ENCODE measurements around the gene ZNF532.

ZNF532 gene

DNA sequence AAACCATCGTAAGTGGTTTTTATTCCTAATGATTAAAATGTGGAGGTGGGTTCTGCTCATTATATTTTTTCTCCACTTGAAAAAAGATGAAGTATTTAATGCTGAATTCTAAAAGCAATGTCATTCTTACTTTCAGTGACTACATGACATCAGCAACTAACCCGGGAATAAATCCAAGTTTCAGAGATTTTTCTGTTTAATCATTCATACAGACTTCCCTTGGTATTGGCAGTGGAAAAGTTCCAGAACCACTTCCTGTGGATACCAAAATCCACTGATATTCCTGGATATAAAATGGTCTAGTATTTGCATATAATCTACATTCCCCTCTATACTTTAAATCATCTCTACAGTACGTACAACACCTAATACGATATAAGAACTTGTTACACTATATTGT lies 128.6 kb downstream of the ZNF532 start:
- TF ChIP-seq, protein P1, sequence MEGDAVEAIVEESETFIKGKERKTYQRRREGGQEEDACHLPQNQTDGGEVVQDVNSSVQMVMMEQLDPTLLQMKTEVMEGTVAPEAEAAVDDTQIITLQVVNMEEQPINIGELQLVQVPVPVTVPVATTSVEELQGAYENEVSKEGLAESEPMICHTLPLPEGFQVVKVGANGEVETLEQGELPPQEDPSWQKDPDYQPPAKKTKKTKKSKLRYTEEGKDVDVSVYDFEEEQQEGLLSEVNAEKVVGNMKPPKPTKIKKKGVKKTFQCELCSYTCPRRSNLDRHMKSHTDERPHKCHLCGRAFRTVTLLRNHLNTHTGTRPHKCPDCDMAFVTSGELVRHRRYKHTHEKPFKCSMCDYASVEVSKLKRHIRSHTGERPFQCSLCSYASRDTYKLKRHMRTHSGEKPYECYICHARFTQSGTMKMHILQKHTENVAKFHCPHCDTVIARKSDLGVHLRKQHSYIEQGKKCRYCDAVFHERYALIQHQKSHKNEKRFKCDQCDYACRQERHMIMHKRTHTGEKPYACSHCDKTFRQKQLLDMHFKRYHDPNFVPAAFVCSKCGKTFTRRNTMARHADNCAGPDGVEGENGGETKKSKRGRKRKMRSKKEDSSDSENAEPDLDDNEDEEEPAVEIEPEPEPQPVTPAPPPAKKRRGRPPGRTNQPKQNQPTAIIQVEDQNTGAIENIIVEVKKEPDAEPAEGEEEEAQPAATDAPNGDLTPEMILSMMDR (IDR thresholded peaks at IDR 0.05; ENCODE audit: borderline replicate concordance, extremely low read depth, low read length, poor library complexity, severe bottlenecking), result no peak
- no peak for TF ChIP-seq EZH2 (IDR thresholded peaks at IDR 0.05; ENCODE audit: borderline replicate concordance, low read depth, low read length, severe bottlenecking)
- Histone ChIP-seq H4K20me1 (ENCODE audit: insufficient read depth, low read length) (no peaks in the 10 kb centered on the region), H3K4me1 (ENCODE audit: insufficient read depth, low read length) (no peaks in the 10 kb centered on the region), H3K79me2 (ENCODE audit: insufficient read depth, low read length) (no peaks in the 10 kb centered on the region), H3K27me3 (ENCODE audit: insufficient read depth, low read length, poor library complexity) (no peaks in the 10 kb centered on the region), H2AFZ (ENCODE audit: low read depth, low read length) (no peak overlapping the region), H3K9me3 (ENCODE audit: insufficient read depth, low read length, severe bottlenecking) (no peaks in the 10 kb centered on the region), H3K4me3 (ENCODE audit: low read depth in 1 of 2, low read length in 2 of 2) (no peak overlapping the region), H3K9ac (ENCODE audit: low read depth, low read length) (no peak overlapping the region), H3K4me2 (ENCODE audit: insufficient read depth, low read length) (no peak overlapping the region), H3K27ac (ENCODE audit: low read length) (no peak overlapping the region), H3K36me3 (ENCODE audit: insufficient read depth, low read length) (no peaks in the 10 kb centered on the region)
- no peak for ATAC-seq (ENCODE audit: insufficient read depth, low read depth)
- no peak for DNase-seq

DNA sequence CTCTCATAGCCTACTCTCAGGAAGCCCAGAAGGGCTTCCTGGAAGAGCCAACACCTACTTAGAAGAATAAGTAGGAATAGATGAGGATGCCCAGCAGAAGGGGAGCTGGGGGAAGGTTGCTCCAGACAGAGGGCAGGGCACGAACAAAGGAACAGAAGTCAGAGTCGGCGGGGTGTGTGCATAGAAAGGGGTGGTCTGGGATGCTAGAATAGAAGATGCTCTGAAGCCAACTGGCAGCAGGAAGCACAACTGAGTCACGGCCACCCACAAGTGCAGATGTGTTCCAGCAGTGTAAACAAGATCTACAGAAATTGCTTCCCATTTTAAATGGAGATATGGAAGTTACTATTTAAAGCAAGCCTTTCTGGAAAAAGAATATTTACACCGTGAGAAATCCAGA lies 131.0 kb downstream of the ZNF532 start:
- TF ChIP-seq EZH2 (IDR thresholded peaks at IDR 0.05; ENCODE audit: borderline replicate concordance, low read depth, low read length, severe bottlenecking), result no peak
- TF ChIP-seq, protein P1 (IDR thresholded peaks at IDR 0.05; ENCODE audit: borderline replicate concordance, extremely low read depth, low read length, poor library complexity, severe bottlenecking), result no peak
- no peak overlapping the region for H3K4me3 ChIP-seq (ENCODE audit: low read depth in 1 of 2, low read length in 2 of 2)
- H3K27me3 ChIP-seq (ENCODE audit: insufficient read depth, low read length, poor library complexity), result no peaks in the 10 kb centered on the region
- no peak overlapping the region for H2AFZ ChIP-seq (ENCODE audit: low read depth, low read length)
- H3K9ac ChIP-seq (ENCODE audit: low read depth, low read length), result no peak overlapping the region
- no peaks in the 10 kb centered on the region for H3K9me3 ChIP-seq (ENCODE audit: insufficient read depth, low read length, severe bottlenecking)
- H4K20me1 ChIP-seq (ENCODE audit: insufficient read depth, low read length), result no peaks in the 10 kb centered on the region
- no peaks in the 10 kb centered on the region for H3K36me3 ChIP-seq (ENCODE audit: insufficient read depth, low read length)
- H3K4me2 ChIP-seq (ENCODE audit: insufficient read depth, low read length), result no peak overlapping the region
- no peaks in the 10 kb centered on the region for H3K79me2 ChIP-seq (ENCODE audit: insufficient read depth, low read length)
- H3K27ac ChIP-seq (ENCODE audit: low read length), result no peak overlapping the region
- no peaks in the 10 kb centered on the region for H3K4me1 ChIP-seq (ENCODE audit: insufficient read depth, low read length)
- ATAC-seq (ENCODE audit: insufficient read depth, low read depth) (no peak), DNase-seq (no peak)

DNA sequence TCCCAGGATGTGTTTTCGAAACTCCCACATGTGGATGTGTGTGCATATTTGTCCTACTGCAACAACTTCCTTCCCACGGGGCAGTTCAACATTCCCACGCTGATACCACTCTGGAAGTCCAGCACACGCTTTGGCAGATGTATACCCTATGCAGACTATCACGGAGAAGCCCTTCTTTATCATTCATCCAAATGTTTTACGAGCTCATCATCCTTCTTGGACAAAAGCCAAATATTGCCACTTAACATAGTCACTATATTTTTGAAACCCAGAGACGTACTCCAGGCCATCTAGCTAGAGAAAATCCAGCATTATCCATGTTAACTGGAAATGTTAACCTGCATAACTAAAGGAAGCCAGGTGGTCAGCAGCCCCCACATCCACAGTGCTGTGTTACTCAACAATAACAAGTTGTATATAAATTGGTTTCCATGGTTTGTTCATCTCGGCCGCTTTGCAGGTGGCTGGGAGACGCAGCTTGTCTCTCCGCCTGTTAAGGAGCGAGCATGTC lies 131.5 kb downstream of the ZNF532 start:
- H3K4me2 ChIP-seq (ENCODE audit: insufficient read depth, low read length), result no peak overlapping the region
- H4K20me1 ChIP-seq (ENCODE audit: insufficient read depth, low read length), result no peaks in the 10 kb centered on the region
- no peaks in the 10 kb centered on the region for H3K27me3 ChIP-seq (ENCODE audit: insufficient read depth, low read length, poor library complexity)
- H3K27ac ChIP-seq (ENCODE audit: low read length), result no peak overlapping the region
- DNase-seq (no peak), ATAC-seq (ENCODE audit: insufficient read depth, low read depth) (no peak)
- H2AFZ ChIP-seq (ENCODE audit: low read depth, low read length), result no peak overlapping the region
- H3K9me3 ChIP-seq (ENCODE audit: insufficient read depth, low read length, severe bottlenecking), result no peaks in the 10 kb centered on the region
- no peak overlapping the region for H3K9ac ChIP-seq (ENCODE audit: low read depth, low read length)
- TF ChIP-seq, protein P1 (IDR thresholded peaks at IDR 0.05; ENCODE audit: borderline replicate concordance, extremely low read depth, low read length, poor library complexity, severe bottlenecking), result no peak
- TF ChIP-seq EZH2 (IDR thresholded peaks at IDR 0.05; ENCODE audit: borderline replicate concordance, low read depth, low read length, severe bottlenecking), result no peak
- H3K36me3 ChIP-seq (ENCODE audit: insufficient read depth, low read length), result no peaks in the 10 kb centered on the region
- H3K79me2 ChIP-seq (ENCODE audit: insufficient read depth, low read length), result no peaks in the 10 kb centered on the region
- H3K4me1 ChIP-seq (ENCODE audit: insufficient read depth, low read length), result no peaks in the 10 kb centered on the region
- H3K4me3 ChIP-seq (ENCODE audit: low read depth in 1 of 2, low read length in 2 of 2), result no peak overlapping the region

DNA sequence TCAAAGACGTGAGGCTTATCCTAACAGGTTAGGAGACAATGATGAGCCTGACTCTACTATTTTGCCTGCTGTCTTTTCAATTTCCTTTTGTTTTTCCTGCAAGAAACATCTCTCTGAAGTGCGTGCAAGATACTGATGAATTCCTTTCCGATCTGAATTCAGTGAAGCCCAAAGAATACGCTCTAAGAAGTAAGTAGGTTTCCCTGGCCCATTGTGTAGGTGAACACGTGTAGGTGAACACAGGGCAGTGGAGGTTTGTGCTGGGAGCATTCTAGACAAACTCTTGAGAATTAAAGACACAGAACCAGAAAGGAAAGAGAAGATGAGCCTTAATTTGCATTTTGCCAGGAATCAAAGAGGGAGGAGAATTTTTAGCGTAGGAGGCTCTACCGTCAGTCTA lies 132.0 kb downstream of the ZNF532 start:
- no peak overlapping the region for H3K27ac ChIP-seq (ENCODE audit: low read length)
- no peak for TF ChIP-seq EZH2 (IDR thresholded peaks at IDR 0.05; ENCODE audit: borderline replicate concordance, low read depth, low read length, severe bottlenecking)
- TF ChIP-seq, protein P1 (IDR thresholded peaks at IDR 0.05; ENCODE audit: borderline replicate concordance, extremely low read depth, low read length, poor library complexity, severe bottlenecking), result no peak

More for the DNA sequence above, 132.0 kb downstream of the ZNF532 start:
- no peak overlapping the region for H3K9ac ChIP-seq (ENCODE audit: low read depth, low read length)
- no peak overlapping the region for H3K4me2 ChIP-seq (ENCODE audit: insufficient read depth, low read length)
- H3K27me3 ChIP-seq (ENCODE audit: insufficient read depth, low read length, poor library complexity), result no peaks in the 10 kb centered on the region
- ATAC-seq (ENCODE audit: insufficient read depth, low read depth), result no peak
- H2AFZ ChIP-seq (ENCODE audit: low read depth, low read length), result no peak overlapping the region
- DNase-seq, result no peak
- H4K20me1 ChIP-seq (ENCODE audit: insufficient read depth, low read length), result no peaks in the 10 kb centered on the region
- no peaks in the 10 kb centered on the region for H3K4me1 ChIP-seq (ENCODE audit: insufficient read depth, low read length)
- no peaks in the 10 kb centered on the region for H3K79me2 ChIP-seq (ENCODE audit: insufficient read depth, low read length)
- H3K4me3 ChIP-seq (ENCODE audit: low read depth in 1 of 2, low read length in 2 of 2), result no peak overlapping the region
- no peaks in the 10 kb centered on the region for H3K9me3 ChIP-seq (ENCODE audit: insufficient read depth, low read length, severe bottlenecking)
- H3K36me3 ChIP-seq (ENCODE audit: insufficient read depth, low read length), result no peaks in the 10 kb centered on the region

Data from DND-41 (cell line).